IMR-90 (cell line): ENCODE measurements around the gene EML4. TPM values are rescaled to one million over a fixed set of nuclear protein-coding genes. Genes with fewer than 3 reads are reported as not detected.
"Not testable (repeated sequence)": the region's sequence is repeated elsewhere in the genome, so short reads cannot be mapped to it uniquely, and the experiment has no call there.

Experiments used
- ATAC-seq: fragments of 200-7000 bp; cut with Tn5 transposase; 2 replicates; pipeline ENCODE4 v1.9.1; 2020; ENCODE audit warnings: low read depth, mild to moderate bottlenecking, moderate library complexity
- BruUV-seq: library from RNA; stranded (reverse); fragments of 400-500 nt; replicated peaks from 2 replicates; lab custom pipeline; 2021; lab: Mats Ljungman, UMichigan
- CTCF ChIA-PET: fragments of 300-600 bp; formaldehyde crosslinking; extraction: SDS; loops from one replicate; lab custom pipeline; 2021; ENCODE audit warnings: antibody characterized with exemption; lab: Yijun Ruan, JAX
- POLR2A ChIA-PET: fragments of 300-600 bp; sonication (Branson Sonifier 250); formaldehyde crosslinking; loops from one replicate; lab custom pipeline; 2022; ENCODE audit warnings: antibody characterized with exemption; ENCODE audit not compliant: unreplicated experiment; lab: Charles Lee
- DNase-seq: peaks from one replicate; pipeline ENCODE4 v3.0.0; 2013
- H2AFZ ChIP-seq: replicated peaks from 2 replicates; pipeline ENCODE3; 2013; ENCODE audit warnings: low read length, mild to moderate bottlenecking; ENCODE audit not compliant: poor library complexity
- H2AK5ac ChIP-seq: 2 replicates; pipeline ENCODE4 v1.6.1; 2013; ENCODE audit warnings: low read depth, low read length, inconsistent platforms
- H2AK9ac ChIP-seq: replicated peaks from 2 replicates; pipeline ENCODE3; 2013; ENCODE audit warnings: mild to moderate bottlenecking, low read depth, low read length, moderate library complexity; ENCODE audit not compliant: poor library complexity
- H2BK120ac ChIP-seq: 2 replicates; pipeline ENCODE4 v1.6.1; 2013; ENCODE audit warnings: low read depth, low read length, inconsistent platforms
- H2BK15ac ChIP-seq: 3 replicates; pipeline ENCODE4 v1.6.1; 2013; ENCODE audit warnings: low read depth, low read length, inconsistent platforms
- H2BK20ac ChIP-seq: 2 replicates; pipeline ENCODE4 v1.6.1; 2013; ENCODE audit warnings: low read depth, mild to moderate bottlenecking, inconsistent platforms, low read length, moderate library complexity
- H2BK5ac ChIP-seq: 2 replicates; pipeline ENCODE4 v1.6.1; 2013; ENCODE audit warnings: mild to moderate bottlenecking, low read depth, low read length, inconsistent platforms; ENCODE audit not compliant: poor library complexity, severe bottlenecking
- H3K14ac ChIP-seq: replicated peaks from 2 replicates; pipeline ENCODE4 v1.6.1; 2013; ENCODE audit warnings: low read depth, low read length, inconsistent platforms
- H3K18ac ChIP-seq: 2 replicates; pipeline ENCODE4 v1.6.1; 2013; ENCODE audit warnings: low read depth, low read length, control low read depth
- H3K23ac ChIP-seq: 2 replicates; pipeline ENCODE4 v1.6.1; 2013; ENCODE audit warnings: low read depth, low read length, inconsistent platforms
- H3K27ac ChIP-seq: 2 replicates; pipeline ENCODE4 v1.5.1; 2013; ENCODE audit warnings: mild to moderate bottlenecking, control low read depth, low read length; ENCODE audit not compliant: insufficient read depth
- H3K27me3 ChIP-seq: 2 replicates; pipeline ENCODE4 v1.6.1; 2013; ENCODE audit warnings: low read length; ENCODE audit not compliant: control insufficient read depth, insufficient read depth
- H3K36me3 ChIP-seq: 2 replicates; pipeline ENCODE4 v1.6.1; 2013; ENCODE audit warnings: low read length, mixed read lengths; ENCODE audit not compliant: control insufficient read depth, insufficient read depth
- H3K4ac ChIP-seq: 2 replicates; pipeline ENCODE4 v1.6.1; 2013; ENCODE audit warnings: low read depth, low read length, inconsistent platforms
- H3K4me1 ChIP-seq: 2 replicates; pipeline ENCODE4 v1.6.1; 2013; ENCODE audit warnings: low read length, mixed read lengths; ENCODE audit not compliant: control insufficient read depth, insufficient read depth
- H3K4me2 ChIP-seq: 2 replicates; pipeline ENCODE4 v1.6.1; 2013; ENCODE audit warnings: low read depth, mild to moderate bottlenecking, control low read depth, low read length, moderate library complexity
- H3K4me3 ChIP-seq: 2 replicates; pipeline ENCODE4 v1.5.1; 2013; ENCODE audit warnings: low read depth, mild to moderate bottlenecking, control low read depth, low read length, moderate library complexity; ENCODE audit not compliant: insufficient read depth
- H3K56ac ChIP-seq: 2 replicates; pipeline ENCODE4 v1.6.1; 2013; ENCODE audit warnings: low read length, inconsistent platforms; ENCODE audit not compliant: insufficient read depth; ENCODE audit errors: extremely low read depth
- H3K79me1 ChIP-seq, 2 experiments: 2 replicates each; pipeline ENCODE4 v1.6.1; 2013; ENCODE audit warnings: low read length in 2 of 2, inconsistent platforms in 1 of 2, low read depth in 1 of 2
- H3K9ac ChIP-seq: 2 replicates; pipeline ENCODE4 v1.6.1; 2013; ENCODE audit warnings: low read depth, low read length, control low read depth
- H3K9me1 ChIP-seq: 2 replicates; pipeline ENCODE4 v1.6.1; 2013; ENCODE audit warnings: low read length, inconsistent platforms; ENCODE audit not compliant: insufficient read depth
- H3K9me3 ChIP-seq: 2 replicates; pipeline ENCODE4 v1.6.1; 2013; ENCODE audit warnings: low read length; ENCODE audit not compliant: control insufficient read depth, insufficient read depth
- H4K20me1 ChIP-seq: 2 replicates; pipeline ENCODE4 v1.6.1; 2013; ENCODE audit warnings: low read length, inconsistent platforms; ENCODE audit not compliant: insufficient read depth
- H4K5ac ChIP-seq: 2 replicates; pipeline ENCODE4 v1.6.1; 2013; ENCODE audit warnings: mild to moderate bottlenecking, low read depth, low read length, control low read depth
- H4K8ac ChIP-seq, 2 experiments: 2 replicates each; pipeline ENCODE4 v1.6.1; 2013; ENCODE audit warnings: low read depth in 2 of 2, low read length in 2 of 2, control low read depth in 1 of 2, inconsistent platforms in 1 of 2
- H4K91ac ChIP-seq: 2 replicates; pipeline ENCODE4 v1.6.1; 2013; ENCODE audit warnings: low read depth, low read length, inconsistent platforms; ENCODE audit not compliant: insufficient read depth
- BHLHE40 ChIP-seq: fragments of 150-350 bp; IDR thresholded peaks from 2 replicates; pipeline ENCODE4 v1.6.1; 2016; ENCODE audit warnings: mild to moderate bottlenecking, low read depth, low read length
- NFE2L2 ChIP-seq: fragments of 150-350 bp; IDR thresholded peaks from 2 replicates; pipeline ENCODE4 v1.6.1; 2016; ENCODE audit warnings: low read depth, mild to moderate bottlenecking, low read length
- RCOR1 ChIP-seq: IDR thresholded peaks from 2 replicates; pipeline ENCODE4 v1.6.1; 2012; ENCODE audit warnings: mild to moderate bottlenecking, low read length, improper control_type of control experiment; ENCODE audit not compliant: insufficient replicate concordance
- WGBS, 2 experiments: methylation state at CpG; one replicate each; pipeline versions ENCODE4 v1.1.5 to v1.1.7; 2013; ENCODE audit warnings: missing lambda C conversion rate in 2 of 2; ENCODE audit not compliant: insufficient read length in 1 of 2; ENCODE audit errors: extremely low coverage in 2 of 2; 5-methylcytosine and 5-hydroxymethylcytosine counted together
- dilution Hi-C: fragments of 300-500 bp; cut with HindIII; formaldehyde crosslinking; loops from one replicate; pipeline ENCODE4 v1.14.3; 2018; ENCODE audit warnings: low sequenced_read_pairs; ENCODE audit not compliant: unreplicated experiment
- in situ Hi-C: fragments of 300-500 bp; cut with MboI; formaldehyde crosslinking; loops from 3 replicates; pipeline ENCODE4 v1.14.3; 2019; ENCODE audit warnings: low sequenced_read_pairs, inconsistent platforms, mixed read lengths
- intact Hi-C: fragments of 100-400 bp; cut with micrococcal nuclease; formaldehyde crosslinking; loops from 2 replicates; pipeline ENCODE4 v1.10.0; 2022
- polyA plus RNA-seq, 3 experiments: library from polyadenylated mRNA; depleted of rRNA; stranded (reverse); fragments of >200 nt; gene quantifications; 2 replicates each; pipeline ENCODE4 v1.2.3, GENCODE V29; 2012; ENCODE audit warnings: low replicate concordance in 1 of 3
- total RNA-seq: library from RNA; depleted of rRNA; stranded (reverse); fragments of >200 nt; gene quantifications from 2 replicates; pipeline ENCODE4 v1.2.3, GENCODE V29; 2012
- TF ChIP-seq, protein P1 (sequence below): fragments of 150-350 bp; IDR thresholded peaks from 2 replicates; pipeline ENCODE4 v1.6.1; 2016; ENCODE audit warnings: low read depth, mild to moderate bottlenecking, low read length, moderate library complexity, borderline replicate concordance

The EML4 gene
- total and polyA plus RNA-seq, 2 of the 4 experiments (the other 2 are of a cell fraction): 29.7 to 73.7 TPM

DNA sequence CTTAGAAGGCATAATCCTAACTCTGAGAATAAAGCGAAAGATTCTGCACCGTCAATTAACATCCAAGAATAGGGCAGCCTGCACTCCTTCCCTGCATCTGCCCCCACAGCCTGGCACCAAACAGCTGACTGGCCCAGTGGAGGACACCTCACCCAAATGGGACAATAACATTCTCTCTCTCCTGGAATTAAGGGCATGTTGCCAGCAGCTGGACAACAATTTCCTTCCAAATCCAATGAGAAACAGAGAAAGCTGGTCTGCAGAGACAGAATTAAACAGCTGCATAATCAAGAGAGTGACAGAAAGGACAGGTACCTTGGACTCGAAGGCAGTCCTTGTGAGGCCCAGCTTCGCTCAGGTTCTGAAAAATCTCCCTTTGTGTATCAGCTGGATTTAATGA, 176.8 kb downstream of the EML4 start:
- CTCF ChIA-PET: interaction anchor here (0.6 to 1.2 kb wide), 2 partner anchors 11 to 166 kb away, joined by 3 read pairs; no protein-coding TSS in a partner anchor
- POLR2A ChIA-PET: no interaction called here
- no TSS peak for BruUV-seq

DNA sequence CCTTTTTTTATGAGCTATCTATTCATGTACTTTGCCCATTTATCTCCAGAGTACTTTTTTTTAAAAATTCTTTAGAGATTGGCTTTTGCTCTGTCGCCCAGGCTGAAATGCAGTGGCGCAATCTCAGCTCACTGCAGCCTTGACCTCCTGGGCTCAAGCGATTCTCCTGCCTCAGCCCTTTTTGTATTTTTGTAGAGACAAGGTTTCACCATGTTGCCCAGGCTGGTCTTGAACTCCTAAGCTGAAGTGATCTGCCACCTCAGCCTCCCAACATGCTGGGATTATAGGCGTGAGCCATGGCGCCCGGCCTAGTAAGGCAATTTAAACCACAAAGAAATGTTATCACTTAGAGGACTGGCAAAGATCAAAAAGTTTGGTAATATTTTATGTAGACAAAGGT, 177.7 kb downstream of the EML4 start:
- H3K56ac ChIP-seq, H3K18ac ChIP-seq, H2AK9ac ChIP-seq, H2BK5ac ChIP-seq, ATAC-seq, H3K4me3 ChIP-seq, H3K23ac ChIP-seq, dilution Hi-C loops, POLR2A ChIA-PET, H3K27ac ChIP-seq, H2AFZ ChIP-seq, H3K14ac ChIP-seq, H3K9me3 ChIP-seq, H3K4ac ChIP-seq, H3K4me2 ChIP-seq, intact Hi-C loops, H2BK15ac ChIP-seq, H2BK20ac ChIP-seq, H3K9ac ChIP-seq, H2BK120ac ChIP-seq, H2AK5ac ChIP-seq, H4K8ac ChIP-seq, H3K27me3 ChIP-seq, H4K5ac ChIP-seq, BruUV-seq, DNase-seq, in situ Hi-C loops, H4K91ac ChIP-seq: not testable (repeated sequence)
- Histone ChIP-seq H3K4me1 (peaks cover 11% of the 10 kb centered on the region), H3K9me1 (peaks cover 25% of the 10 kb centered on the region; the same call in 1 of the 2 replicates), H4K20me1 (peaks cover 10% of the 10 kb centered on the region), H3K79me1 (peaks cover 24 to 65% of the 10 kb centered on the region in 2 experiments), H3K36me3 (peaks cover 11% of the 10 kb centered on the region)
- WGBS, 2 experiments: 100% methylated on average over 1 of the region's 6 CpGs; no CpG with 5 or more reads in 1 of the 2 experiments
- CTCF ChIA-PET: interaction anchor here (0.6 to 1.2 kb wide), 3 partner anchors 10 to 316 kb away, joined by 3 to 6 read pairs (median 4); no protein-coding TSS in a partner anchor

More for the DNA sequence above, 176.8 kb downstream of the EML4 start:
- no peak overlapping the region for H3K4me3 ChIP-seq
- no peak overlapping the region for H4K5ac ChIP-seq
- TF ChIP-seq RCOR1 (no peak), BHLHE40 (no peak), NFE2L2 (no peak)
- TF ChIP-seq, protein P1, sequence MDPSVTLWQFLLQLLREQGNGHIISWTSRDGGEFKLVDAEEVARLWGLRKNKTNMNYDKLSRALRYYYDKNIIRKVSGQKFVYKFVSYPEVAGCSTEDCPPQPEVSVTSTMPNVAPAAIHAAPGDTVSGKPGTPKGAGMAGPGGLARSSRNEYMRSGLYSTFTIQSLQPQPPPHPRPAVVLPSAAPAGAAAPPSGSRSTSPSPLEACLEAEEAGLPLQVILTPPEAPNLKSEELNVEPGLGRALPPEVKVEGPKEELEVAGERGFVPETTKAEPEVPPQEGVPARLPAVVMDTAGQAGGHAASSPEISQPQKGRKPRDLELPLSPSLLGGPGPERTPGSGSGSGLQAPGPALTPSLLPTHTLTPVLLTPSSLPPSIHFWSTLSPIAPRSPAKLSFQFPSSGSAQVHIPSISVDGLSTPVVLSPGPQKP: no peak
- no peak for DNase-seq
- H2BK5ac ChIP-seq: no peak overlapping the region
- H3K4me1 ChIP-seq: peaks cover 15% of the 10 kb centered on the region
- no peak overlapping the region for H4K91ac ChIP-seq
- no peak overlapping the region for H3K9ac ChIP-seq
- no peak overlapping the region for H2BK15ac ChIP-seq
- H3K27me3 ChIP-seq: no peaks in the 10 kb centered on the region
- H3K36me3 ChIP-seq: peaks cover 10% of the 10 kb centered on the region
- no peak overlapping the region for H3K4ac ChIP-seq
- intact Hi-C loops: no loop called here
- H3K14ac ChIP-seq: no peak overlapping the region
- peaks cover 23% of the 10 kb centered on the region; the same call in 1 of the 2 replicates for H3K9me1 ChIP-seq
- WGBS, 2 experiments: no CpG with 5 or more reads among the region's 4 CpGs
- no peaks in the 10 kb centered on the region for H3K9me3 ChIP-seq
- no peak overlapping the region for H3K27ac ChIP-seq
- no peak overlapping the region for H2BK20ac ChIP-seq
- dilution Hi-C loops: no loop called here
- no peak for ATAC-seq
- no peak overlapping the region for H4K8ac ChIP-seq
- H2AFZ ChIP-seq: no peak overlapping the region
- no peak overlapping the region for H3K4me2 ChIP-seq
- peaks cover 29 to 66% of the 10 kb centered on the region in 2 experiments for H3K79me1 ChIP-seq
- H3K23ac ChIP-seq: no peak overlapping the region
- H2AK5ac ChIP-seq: no peak overlapping the region; the same call in 1 of the 2 replicates
- no peak overlapping the region for H3K18ac ChIP-seq
- in situ Hi-C loops: no loop called here
- no peak overlapping the region for H2AK9ac ChIP-seq
- no peak overlapping the region for H3K56ac ChIP-seq
- H4K20me1 ChIP-seq: peaks cover 10% of the 10 kb centered on the region; the same call in 1 of the 2 replicates
- no peak overlapping the region for H2BK120ac ChIP-seq
